Nephron progenitor cell (in vitro differentiated cells): ENCODE data around the gene PFN3.
A peak's percentile ranks its signal among the peaks of the same experiment; 100 is the strongest.

Source experiments
- DNase-seq: peaks from one replicate; pipeline ENCODE4 v3.0.0; 2021
- H3K27ac Mint-ChIP-seq: 2 replicates; pipeline ENCODE4 v1.8.0; 2021; ENCODE audit warnings: mild to moderate bottlenecking, moderate library complexity, mixed read lengths
- H3K27me3 Mint-ChIP-seq: 2 replicates; pipeline ENCODE4 v1.8.0; 2021; ENCODE audit warnings: mild to moderate bottlenecking, low read depth, mixed read lengths; ENCODE audit not compliant: poor library complexity
- H3K36me3 Mint-ChIP-seq: 2 replicates; pipeline ENCODE4 v1.8.0; 2021; ENCODE audit warnings: low read depth, mixed read lengths
- H3K4me1 Mint-ChIP-seq: 2 replicates; pipeline ENCODE4 v1.8.0; 2021; ENCODE audit warnings: mixed read lengths
- H3K4me3 Mint-ChIP-seq: 2 replicates; pipeline ENCODE4 v1.8.0; 2021; ENCODE audit warnings: mild to moderate bottlenecking, moderate library complexity, mixed read lengths
- H3K9me3 Mint-ChIP-seq: 2 replicates; pipeline ENCODE4 v1.8.0; 2021; ENCODE audit warnings: mild to moderate bottlenecking, moderate library complexity, mixed read lengths
- CTCF ChIP-seq: fragments of 200-600 bp; sonication (generic); IDR thresholded peaks from 2 replicates; pipeline ENCODE4 v1.5.0; 2021; ENCODE audit warnings: antibody characterized with exemption

Gene PFN3

GRCh38 chr5:177442066-177442826, 41.8 kb upstream of the PFN3 start:
- peaks cover 6% of the 10 kb centered on the region for H3K9me3 Mint-ChIP-seq
- DNase-seq = no peak
- H3K36me3 Mint-ChIP-seq = peaks cover 28% of the 10 kb centered on the region
- H3K27me3 Mint-ChIP-seq = no peaks in the 10 kb centered on the region
- no peak for TF ChIP-seq CTCF
- H3K27ac Mint-ChIP-seq = no peak overlapping the region
- peaks cover 26% of the 10 kb centered on the region for H3K4me1 Mint-ChIP-seq
- H3K4me3 Mint-ChIP-seq = no peak overlapping the region

DNA sequence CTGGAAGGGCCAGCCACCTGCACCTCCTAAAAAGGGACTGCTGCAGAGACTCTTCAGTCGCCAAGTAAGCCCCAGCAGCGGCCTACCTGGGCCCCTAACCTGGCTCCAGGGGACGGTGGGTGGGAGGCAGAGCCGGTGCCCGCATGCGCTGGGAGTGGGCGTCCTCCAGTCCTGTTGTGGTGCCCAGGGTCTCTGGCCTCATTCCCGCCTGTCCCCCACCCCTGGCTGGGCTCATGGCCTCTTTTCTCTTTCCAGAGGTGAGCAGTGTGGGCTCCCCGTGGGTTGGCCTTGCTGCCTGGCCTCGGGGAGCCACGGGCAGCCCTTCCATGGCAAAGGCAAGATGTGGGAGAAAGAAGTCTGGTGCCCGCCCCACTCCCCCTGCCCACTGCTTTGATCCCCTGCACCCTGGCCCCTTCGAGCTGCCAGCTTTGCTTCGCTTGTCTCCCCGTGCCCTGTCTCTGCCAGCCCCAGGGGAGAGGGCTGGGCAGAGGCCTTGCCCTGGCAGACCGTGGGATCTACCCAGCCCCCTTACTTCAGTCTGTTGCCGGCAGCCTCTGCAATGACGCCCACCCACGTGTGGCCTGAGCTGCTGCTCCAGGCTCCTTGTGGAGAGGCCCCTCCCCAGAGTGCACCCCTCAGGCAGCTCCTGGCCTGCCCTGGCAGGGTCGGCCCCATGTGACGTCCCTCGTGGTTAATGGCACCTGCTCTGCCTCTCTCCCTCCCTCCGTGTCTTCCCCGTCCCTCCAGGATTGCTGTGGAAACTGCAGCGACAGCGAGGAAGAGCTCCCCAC, 40.7 kb upstream of the PFN3 start:
- peak overlapping the region; percentile 59 for H3K27ac Mint-ChIP-seq
- H3K9me3 Mint-ChIP-seq = peaks cover 6% of the 10 kb centered on the region
- H3K4me1 Mint-ChIP-seq = peaks cover 26% of the 10 kb centered on the region
- H3K4me3 Mint-ChIP-seq = no peak overlapping the region
- TF ChIP-seq CTCF = no peak
- peaks cover 35% of the 10 kb centered on the region for H3K36me3 Mint-ChIP-seq
- no peaks in the 10 kb centered on the region for H3K27me3 Mint-ChIP-seq
- no peak for DNase-seq

GRCh38 chr5:177440211-177440989, 39.9 kb upstream of the PFN3 start:
- Mint-ChIP-seq H3K27ac (peak overlapping the region; percentile 75), H3K27me3 (no peaks in the 10 kb centered on the region), H3K36me3 (peaks cover 35% of the 10 kb centered on the region), H3K4me1 (peaks cover 18% of the 10 kb centered on the region), H3K4me3 (no peak overlapping the region), H3K9me3 (peaks cover 6% of the 10 kb centered on the region)
- TF ChIP-seq CTCF = no peak
- no peak for DNase-seq

- no peak for DNase-seq
- no peak for TF ChIP-seq CTCF
- H3K4me3 Mint-ChIP-seq = no peak overlapping the region
- peak overlapping the region; percentile 75 for H3K27ac Mint-ChIP-seq
- no peaks in the 10 kb centered on the region for H3K27me3 Mint-ChIP-seq
- H3K9me3 Mint-ChIP-seq = peaks cover 6% of the 10 kb centered on the region
- peaks cover 35% of the 10 kb centered on the region for H3K36me3 Mint-ChIP-seq
- H3K4me1 Mint-ChIP-seq = peaks cover 10% of the 10 kb centered on the region
These were observed 39.1 kb upstream of the PFN3 start for GRCh38 chr5:177439518-177440053.

DNA sequence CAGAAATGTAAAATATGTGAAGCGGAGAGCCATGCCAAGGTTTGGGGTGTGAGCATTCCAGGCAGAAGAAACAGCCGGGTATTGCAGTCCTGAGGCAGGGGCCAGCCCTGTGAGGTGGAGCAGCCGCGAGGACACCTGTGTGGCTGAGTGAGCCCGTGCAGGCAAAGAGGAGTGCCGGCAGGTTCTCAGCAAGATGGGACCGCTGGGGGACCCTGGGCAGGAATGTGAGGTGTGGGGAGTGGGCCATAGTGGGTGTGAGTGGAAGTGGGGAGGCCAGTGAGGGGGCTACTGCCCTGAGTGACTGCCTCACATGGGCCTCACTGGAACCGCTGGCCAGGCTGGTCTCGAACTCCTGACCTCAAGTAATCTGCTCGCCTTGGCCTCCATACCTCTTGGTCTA, 38.0 kb upstream of the PFN3 start:
- H3K9me3 Mint-ChIP-seq = peaks cover 6% of the 10 kb centered on the region
- H3K36me3 Mint-ChIP-seq = peaks cover 36% of the 10 kb centered on the region
- DNase-seq = no peak
- H3K27me3 Mint-ChIP-seq = no peaks in the 10 kb centered on the region
- H3K27ac Mint-ChIP-seq = no peak overlapping the region
- no peaks in the 10 kb centered on the region for H3K4me1 Mint-ChIP-seq
- no peak overlapping the region for H3K4me3 Mint-ChIP-seq
- TF ChIP-seq CTCF = no peak
